GM21619 (cell line): ENCODE results near the gene ZNF273.

Source experiments
- ATAC-seq: cut with Tn5 transposase; IDR thresholded peaks from one replicate; pipeline ENCODE4 v1.9.1; 2021; ENCODE audit not compliant: unreplicated experiment

Gene ZNF273

DNA sequence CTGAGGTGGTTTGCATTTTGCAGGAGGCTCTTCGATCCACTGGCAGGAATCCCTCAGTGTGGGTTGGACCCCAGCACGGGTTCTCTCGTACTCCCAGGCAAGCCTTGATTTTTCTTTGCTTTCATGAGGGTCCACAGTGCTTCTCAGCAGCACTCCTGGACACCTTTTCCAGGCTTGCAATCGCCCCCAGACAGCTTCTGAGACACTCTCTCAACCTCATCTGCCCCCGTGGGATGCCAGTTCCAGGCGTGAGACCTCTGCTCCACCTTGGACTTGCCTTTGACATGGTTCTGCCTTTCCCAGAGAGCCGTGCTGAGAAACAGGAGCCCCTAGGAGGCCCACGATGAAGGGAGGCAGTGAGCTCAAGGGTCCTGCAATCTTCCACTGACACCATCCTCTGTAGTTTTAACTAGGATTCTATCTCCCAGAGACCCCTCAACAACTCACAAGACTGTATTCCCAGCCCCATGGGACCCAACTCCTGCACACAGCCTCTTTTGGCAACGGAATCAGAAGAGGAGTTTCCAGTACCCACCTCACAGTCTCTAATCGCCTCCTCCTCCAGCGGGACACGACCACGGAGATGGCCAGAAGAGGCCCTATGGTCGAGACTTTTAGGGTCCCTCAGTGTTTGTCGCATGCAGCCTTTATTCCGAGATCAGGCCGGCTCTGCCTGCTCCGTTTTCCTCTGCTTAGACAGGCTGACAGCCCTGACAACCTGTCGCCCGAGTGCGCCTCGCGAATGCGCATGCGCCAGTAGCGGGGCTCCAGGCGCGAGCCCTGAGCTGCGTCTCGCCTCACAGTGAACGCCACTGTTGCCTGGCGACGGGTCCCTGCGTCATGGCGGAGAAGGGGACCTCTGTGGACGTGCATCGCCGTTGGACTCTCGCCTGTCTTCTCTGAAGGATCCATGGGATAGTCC is 26.0 kb upstream of the ZNF273 start:
- no peak for ATAC-seq

DNA sequence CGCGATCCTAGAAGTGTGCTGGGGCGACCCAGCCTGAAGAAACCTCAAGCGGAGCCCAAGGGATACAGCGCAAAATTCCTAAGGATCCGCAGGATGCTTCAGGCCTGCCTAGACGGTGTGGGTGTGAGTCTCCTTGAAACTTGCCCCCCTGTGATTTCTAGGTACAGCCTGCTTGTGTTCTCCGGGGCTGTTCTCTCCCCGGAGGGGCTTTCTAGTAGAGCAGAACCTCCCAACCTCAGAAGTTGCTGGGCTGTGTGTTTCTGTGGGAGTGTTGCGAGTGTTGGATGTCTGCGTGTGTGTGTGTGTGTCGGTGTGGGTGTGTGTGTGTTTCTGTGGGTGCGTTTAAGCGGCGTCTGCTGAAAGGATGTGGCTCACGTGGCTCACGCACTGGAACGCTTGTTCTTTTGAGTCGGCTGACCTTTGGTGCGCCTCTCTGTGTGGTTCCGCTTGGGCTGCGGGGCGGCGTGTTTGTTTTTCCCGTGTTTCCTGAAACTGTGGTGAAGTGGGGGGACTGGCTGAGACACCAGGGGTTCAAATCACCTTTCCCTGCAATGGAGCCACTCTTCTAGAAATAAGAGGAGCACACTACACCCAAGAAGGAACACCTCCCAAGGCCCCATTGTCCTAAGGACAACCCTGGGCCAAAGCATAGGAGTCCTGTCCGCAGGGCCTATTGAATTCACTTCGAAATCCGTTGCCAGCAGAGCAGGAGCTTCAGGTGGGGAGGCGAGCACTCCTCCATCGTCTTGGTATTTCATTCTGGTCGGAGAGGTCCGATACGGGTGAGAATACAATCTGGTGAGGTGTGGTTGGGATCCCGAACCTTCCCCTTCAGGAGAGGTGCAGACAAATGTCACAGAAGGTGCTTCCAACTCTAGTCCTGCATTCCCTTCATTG is 25.1 kb upstream of the ZNF273 start:
- no peak for ATAC-seq

DNA sequence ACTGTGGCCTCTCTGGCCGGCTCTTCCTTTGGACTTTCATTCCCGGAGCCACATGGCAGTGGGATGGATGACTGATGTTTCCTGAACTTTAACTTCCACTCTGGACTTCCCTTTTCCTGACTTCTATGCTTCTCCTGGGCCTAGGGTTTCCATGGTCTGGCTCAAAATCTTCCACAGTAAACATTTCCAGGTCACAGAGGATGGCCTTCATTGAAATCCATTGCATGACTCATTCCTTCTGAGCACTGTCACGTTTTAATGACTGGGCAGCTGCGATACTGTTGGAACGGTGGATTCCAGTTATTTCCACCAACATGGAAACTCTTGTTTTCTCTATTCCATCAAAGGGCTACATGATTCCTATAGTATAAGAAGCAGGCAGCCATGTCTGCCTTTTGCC is 24.4 kb upstream of the ZNF273 start:
- ATAC-seq, result no peak

DNA sequence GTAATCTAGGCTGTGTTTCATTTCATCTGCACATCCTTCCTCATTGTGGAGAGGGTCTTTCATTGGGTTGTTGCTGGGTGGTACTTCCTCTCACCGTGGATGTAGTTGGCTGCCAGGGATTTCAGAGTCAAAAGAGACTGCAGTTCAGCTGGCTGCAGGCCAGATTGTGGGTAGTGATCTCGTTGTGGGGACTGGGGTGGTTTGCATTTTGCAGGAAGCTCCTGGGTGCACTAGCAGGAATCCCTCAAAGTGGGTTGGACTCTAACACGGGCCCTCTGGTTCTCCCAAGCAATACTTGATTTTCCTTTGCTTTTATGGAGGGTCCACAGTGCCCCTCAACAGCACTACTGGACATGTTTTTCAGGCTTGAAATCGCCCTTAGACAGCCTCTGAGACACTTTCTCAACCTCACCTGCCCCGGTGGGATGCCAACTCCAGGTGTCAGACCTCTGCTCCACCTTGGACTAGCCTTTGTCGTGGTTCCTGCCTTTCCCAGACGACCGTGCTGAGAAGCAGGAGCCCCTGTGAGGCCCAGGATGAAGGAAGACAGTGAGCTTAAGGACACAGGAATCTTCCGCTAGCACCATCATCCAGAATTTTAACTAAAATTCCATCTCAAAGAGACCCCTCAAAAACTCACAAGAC is 23.9 kb upstream of the ZNF273 start:
- no peak for ATAC-seq

DNA sequence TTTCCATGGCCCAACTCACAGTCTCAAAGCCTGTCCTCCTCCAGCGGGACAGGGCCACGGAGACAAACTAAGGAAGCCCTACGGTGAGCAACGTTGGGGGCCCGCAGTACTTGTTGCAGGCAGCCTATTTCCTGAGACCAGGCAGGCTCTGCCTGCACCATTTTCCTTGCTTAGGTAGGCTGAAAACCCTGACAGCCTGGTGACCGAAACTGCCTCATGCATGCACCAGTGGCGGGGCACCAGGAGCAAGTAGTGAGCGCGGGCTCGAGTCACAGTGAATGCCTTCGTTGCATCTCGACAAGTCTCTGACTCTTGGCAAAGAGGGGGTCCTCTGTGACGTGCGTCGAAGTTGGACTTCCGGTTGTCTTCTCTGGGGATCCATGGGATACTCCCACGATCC is 23.3 kb upstream of the ZNF273 start:
- ATAC-seq, result no peak

DNA sequence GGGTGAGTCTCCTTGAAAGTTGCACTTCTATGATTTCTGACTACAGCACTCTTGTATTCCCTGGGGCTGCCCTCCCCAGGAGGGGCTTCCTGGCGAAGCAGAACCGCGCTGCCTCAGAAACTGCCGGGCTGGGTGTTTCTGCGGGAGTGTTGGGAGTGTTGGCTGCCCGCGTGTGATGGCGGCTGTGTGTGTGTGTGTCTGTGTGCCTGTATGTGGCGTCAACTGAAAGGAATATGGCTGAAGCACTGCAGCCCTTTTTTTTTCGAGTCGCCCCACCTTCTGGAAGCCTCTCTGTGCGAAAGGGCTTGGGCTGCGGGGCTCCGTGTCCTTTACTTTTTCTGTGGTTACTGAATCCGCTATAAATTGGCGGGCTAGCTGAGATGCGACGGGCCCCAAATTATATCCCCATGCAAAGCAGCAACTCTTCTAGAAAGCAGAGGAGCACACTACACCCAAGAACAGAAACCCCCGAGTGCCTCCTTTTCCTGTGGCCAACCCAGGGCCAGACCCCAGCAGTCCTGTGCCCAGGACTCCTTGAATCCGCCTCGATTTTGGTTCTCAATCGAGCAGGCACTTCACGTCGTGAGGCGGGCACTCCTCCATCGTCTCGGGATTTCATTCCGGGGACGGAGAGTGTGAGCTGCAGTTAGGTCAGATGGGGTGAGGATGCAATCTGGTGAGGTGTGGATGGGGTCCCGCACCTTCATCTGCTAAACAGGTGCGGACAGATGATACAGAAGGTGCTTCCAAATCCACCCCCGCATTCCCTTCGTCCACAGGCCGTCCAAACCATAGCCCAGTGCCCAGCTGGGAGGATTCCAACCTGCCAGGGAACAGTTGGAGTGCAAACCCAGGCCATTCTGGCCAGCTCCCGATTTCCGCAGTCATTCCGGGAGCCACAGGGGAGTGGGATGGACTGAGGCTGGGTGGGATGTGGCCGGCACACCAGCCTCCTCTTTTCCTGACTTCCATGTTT is 22.5 kb upstream of the ZNF273 start:
- no peak for ATAC-seq

DNA sequence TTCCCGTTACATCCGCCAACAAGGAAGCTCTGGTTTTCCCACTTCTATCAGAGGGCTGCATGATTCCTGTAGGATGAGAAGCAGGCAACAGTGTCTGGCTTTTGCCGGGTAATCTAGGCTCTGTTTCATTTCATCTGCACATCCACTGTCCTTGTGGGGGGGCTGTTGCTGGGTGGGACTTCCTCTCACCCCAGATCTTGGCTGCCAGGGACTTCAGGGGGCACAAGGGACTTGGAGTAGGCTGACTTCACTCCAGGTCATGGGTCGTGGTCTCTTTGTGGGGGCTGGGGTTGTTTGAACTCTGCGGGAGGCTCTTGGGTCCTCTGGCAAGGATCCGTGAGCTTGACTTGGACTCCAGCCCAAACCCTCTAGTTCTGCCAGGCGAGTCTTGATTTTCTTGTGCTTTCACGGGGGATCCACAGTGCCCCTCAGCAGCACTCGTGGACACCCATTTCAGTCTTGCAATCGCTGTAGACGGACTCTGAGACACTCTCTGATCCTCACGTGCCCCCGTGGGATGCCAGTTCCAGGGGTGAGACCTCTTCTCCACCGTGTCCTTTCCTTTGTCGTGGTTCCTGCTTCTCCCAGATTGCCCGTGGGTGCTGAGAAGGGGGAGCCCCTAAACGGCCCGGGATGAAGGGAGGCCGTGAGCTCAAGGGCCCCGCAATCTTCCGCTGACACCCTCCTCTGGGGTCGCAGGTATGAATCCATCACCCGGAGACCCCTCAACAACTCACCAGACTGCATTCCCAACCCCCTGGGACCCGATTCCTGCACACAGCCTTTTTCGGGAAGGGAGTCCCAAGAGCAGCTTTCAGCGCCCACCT is 21.4 kb upstream of the ZNF273 start:
- no peak for ATAC-seq

DNA sequence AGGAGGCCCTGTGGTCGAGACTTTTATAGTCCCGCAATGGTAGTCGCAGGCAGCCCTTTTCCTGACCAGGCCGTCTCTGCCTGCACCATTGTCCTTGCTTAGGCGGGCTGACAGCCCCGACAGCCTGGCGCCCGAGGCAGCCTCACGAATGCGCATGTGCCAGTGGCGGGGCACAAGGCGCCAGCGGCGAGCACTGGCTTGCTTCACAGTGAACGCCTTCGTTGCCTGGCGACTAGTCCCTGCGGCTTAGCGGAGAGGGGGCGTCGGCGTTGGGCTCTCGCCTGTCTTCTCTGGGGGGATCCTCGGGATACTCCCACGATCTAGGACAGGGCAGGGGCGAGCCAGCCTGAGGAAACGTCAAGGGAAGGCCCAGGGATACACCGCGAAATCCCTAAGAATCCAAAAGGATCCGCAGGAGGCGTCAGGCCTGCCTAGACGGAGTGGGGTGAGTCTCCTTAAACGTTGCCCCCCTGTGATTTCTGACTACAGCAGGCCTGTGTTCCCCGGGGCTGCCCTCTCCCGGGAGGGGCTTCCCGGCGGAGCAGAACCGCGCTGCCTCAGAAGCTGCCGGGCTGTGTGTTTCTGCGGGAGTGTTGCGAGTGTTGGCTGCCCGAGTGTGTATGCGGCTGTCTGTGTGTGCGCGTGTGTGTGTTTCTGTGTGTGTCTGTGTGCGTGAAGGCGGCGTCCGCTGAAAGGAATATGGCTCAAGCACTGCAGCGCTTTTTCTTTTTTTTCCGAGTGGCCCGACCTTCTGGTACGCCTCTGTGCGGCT is 20.5 kb upstream of the ZNF273 start:
- no peak for ATAC-seq

DNA sequence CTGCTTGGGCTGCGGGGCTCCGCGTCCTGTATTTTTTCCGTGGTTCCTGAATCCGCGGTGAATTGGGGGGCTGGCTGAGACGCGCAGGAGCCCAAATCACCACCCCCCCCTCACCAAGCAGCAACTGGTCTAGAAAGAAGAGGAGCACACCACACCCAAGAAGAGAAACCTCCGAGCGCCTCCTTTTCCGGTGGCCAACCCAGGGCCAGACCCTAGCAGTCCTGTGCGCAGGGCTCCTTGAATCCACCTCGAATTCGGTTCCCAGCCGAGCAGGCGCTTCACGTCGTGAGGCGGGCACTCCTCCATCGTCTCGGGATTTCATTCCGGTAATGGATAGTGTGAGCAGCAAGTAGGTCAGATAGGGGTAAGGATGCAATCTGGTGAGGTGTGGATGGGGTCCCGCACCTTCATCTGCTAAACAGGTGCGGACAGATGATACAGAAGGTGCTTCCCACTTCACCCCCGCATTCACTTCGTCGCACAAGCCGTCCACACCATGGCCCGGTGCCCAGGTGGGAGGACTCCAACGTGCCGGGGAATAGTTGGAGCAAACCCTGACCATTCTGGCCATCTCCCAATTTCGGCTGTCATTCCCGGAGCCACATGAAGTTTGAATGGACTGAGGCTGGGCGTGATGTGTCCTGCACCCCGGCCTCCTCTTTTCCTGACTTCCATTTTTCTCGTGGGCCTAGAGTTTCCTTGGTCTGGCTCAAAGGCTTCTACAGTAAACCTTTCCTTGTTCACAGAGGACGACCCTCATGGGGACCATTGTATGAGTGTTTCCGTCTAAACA is 19.8 kb upstream of the ZNF273 start:
- no peak for ATAC-seq

DNA sequence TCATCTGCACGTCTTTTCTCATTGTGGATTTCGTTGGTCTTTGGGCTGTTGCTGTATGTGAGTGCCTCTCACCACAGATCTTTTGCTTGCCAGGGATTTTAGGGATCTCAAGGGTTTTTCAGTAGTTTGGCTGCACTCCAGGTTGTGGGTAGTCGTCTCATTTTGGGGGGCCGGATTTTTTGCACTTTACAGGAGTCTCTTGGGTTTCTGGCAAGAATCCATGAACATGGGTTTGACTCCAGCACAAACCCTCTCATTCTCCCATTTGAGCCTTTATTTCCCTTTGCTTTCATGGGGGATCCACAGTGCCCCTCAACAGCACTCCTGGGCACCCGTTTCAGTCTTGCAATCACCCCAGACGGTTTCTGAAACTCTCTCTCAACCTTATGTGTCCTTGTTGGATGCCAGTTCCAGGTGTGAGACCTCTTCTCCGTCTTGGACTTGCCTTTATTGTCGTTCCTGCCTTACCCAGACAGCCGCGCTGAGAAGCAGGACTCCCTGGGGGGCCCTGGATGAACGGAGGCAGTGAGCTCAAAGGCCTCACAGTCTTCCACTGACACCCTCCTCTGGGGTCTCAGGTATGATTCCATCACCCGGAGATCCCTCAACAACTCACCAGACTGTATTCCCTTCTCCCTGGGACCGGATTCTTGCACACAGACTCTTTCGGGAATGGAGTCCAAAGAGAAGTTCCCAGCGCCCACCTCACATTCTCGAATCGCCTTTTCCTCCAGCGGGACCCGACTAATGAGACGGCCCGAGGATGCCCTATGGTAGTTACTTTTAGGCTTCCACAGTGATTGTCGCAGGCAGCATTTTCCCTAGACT is 18.8 kb upstream of the ZNF273 start:
- no peak for ATAC-seq

DNA sequence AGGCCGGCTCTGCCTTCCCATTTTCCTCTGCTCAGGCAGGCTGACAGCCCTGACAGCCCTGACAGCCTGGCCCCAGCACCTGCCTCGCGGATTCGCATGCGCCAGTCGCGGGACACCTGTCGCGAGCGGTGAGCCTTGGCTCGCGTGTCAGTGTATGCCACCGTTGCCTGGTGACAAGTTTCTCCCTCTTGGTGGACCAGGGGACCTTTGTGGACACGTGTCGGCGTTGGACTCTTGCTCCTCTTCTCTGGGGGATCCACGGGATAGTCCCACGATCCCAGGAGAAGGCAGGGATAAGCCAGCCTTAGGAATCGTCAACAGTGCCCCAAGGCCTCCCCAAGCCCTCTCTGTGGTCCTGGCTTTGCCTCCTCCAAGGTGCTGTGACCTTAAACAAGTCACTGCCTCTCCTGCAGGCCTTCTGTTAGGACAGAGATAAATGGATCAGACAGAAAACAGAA is 18.1 kb upstream of the ZNF273 start:
- ATAC-seq, result no peak

DNA sequence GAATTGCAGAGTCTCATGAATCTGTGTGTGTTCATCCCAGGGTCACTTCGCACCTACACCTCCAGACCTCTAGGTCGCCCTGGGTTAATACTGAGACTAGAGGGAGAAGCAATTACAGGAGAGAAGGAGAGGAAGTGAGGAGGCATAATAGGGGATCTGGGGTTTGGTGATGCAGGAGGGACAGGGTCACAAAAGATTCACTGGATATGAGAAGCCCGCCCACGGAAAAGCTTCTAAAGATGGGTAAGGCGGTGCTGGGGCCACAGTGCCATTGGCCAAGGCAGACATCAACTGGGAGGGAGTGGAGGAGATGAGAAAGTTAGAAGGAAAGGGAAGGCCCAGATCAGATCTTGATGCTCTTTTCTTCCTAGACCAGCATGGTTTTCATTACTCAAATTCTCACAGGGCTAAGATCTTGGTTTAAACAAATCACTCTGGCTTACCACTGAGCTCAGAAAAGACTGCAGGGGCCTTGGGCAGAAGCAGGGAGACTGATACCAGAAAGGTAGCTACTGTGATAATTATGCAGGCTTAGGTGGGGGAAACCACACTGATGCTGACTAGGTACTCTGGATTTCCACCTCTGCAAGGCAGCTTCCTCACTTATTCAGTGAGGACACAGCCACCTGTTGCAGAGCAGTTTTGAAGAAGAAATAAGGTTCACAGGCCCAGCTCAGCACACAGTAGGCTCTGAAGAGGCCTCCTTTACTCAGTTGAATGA is 17.4 kb upstream of the ZNF273 start:
- ATAC-seq, result no peak

DNA sequence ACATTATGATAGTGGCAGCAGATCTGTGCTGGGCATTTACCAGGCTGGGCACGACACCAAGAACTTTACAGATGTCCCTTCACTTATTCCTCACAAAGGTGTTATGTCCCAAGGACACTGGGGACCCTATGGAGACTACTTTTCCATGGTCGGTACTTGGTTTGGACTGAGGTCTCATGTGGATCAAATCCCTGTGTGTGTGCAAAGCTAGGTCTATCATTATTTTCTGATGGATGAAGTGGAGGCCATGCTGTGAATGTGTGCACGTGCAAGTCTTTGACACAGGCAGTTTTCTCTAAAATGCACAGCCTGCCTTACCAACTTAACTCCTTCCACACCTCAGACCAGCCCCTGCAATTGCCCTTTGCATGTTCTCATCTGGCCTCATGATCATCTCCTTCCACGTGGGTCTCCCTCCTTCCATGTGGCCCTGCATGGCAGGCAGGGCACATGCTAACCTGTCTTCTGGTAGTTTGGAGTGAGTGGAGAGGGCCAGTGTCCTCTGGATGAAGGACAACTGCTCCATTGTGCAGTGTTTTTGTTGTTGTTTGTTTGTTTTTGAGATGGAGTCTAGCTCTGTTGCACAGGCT is 16.0 kb upstream of the ZNF273 start:
- no peak for ATAC-seq

DNA sequence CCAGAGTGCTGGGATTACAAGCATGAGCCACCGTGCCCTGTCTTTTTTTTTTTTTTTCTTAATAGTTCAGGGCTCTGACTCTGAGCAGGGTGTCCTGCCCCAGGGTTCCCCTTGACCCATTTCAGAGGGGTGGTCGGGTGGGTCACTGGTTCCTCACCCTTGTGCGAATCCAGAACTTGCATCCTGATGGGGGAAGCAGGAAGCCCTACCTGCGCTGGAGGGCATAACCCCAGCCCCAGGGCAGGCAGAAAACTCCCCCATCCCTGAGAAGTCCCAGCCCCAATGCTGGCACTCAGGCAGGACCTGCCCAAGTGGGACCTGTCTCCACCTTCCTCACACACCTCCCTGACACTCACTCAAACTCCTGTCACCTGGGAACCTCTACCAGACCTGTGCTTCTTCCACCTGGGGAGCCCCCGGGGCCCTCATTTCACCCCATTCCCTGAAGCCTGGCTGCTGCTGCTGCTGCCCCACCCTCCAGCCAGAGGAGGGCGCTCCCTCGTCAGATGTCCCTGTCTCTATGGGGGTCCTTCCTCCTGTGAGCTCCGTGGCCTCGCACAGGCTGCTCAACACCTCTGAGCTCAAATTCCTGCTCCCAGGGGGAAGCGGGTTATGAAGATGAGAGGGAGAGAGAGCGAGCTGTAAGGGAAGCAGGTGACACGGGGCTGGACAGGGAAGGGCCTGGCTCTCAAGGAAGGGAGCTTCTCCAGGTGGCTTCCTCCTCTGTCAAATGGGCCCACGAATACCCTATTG is 15.1 kb upstream of the ZNF273 start:
- ATAC-seq, result no peak

DNA sequence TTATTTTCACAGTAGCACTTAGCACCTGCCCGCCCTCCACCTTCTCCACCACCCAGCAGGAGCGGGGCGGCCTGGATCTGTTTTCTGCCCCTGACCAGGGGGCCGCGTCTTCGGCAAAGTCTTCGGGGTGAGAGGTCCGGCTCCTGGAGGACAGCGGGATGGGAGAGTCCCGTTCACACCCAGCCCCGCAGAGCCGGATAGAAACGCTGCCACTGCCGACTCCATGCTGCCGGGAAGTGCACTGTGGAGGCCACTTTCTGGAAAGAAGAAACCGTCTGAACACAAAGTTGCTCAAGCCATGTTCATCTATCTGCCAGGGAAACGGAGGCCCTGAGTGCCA is 14.5 kb upstream of the ZNF273 start:
- no peak for ATAC-seq
